Mammary epithelial cell (primary cell): ENCODE data around the gene ENKD1.

Experiments
- EZH2 ChIP-seq: IDR thresholded peaks from 2 replicates; pipeline ENCODE4 v1.6.1; 2012; ENCODE audit warnings: low read length, inconsistent platforms, borderline replicate concordance
- TF ChIP-seq, protein P1 (sequence below), 2 donors: IDR thresholded peaks in 1 of 2; conservative IDR thresholded peaks in 1 of 2; 2 replicates each; pipeline ENCODE4 v1.5.1; 2011 to 2012; ENCODE audit warnings: inconsistent platforms in 2 of 2, low read length in 2 of 2, mild to moderate bottlenecking in 2 of 2, control low read depth in 1 of 2, low read depth in 1 of 2; ENCODE audit not compliant: insufficient read depth in 1 of 2; ENCODE audit errors: extremely low read depth in 1 of 2

DNA sequence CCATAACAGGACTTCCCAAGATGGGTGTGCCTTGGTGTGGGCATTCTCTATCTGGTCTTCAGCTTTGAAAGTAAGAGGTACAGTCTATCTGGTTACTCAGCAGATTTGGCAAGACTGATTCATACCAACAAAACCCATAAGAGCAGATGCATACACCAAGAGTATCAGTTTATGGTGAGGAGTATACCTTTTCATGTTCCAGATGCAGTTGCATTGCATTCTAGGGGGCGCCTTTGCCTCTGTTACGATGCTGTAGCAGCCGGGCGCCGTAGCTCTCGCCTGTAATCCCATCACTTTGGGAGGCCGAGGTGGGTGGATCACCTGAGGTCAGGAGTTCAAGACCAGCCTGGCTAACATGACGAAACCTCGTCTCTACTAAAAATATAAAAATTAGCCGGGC, 52.7 kb downstream of the ENKD1 start:
- TF ChIP-seq, protein P1, sequence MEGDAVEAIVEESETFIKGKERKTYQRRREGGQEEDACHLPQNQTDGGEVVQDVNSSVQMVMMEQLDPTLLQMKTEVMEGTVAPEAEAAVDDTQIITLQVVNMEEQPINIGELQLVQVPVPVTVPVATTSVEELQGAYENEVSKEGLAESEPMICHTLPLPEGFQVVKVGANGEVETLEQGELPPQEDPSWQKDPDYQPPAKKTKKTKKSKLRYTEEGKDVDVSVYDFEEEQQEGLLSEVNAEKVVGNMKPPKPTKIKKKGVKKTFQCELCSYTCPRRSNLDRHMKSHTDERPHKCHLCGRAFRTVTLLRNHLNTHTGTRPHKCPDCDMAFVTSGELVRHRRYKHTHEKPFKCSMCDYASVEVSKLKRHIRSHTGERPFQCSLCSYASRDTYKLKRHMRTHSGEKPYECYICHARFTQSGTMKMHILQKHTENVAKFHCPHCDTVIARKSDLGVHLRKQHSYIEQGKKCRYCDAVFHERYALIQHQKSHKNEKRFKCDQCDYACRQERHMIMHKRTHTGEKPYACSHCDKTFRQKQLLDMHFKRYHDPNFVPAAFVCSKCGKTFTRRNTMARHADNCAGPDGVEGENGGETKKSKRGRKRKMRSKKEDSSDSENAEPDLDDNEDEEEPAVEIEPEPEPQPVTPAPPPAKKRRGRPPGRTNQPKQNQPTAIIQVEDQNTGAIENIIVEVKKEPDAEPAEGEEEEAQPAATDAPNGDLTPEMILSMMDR (conservative IDR thresholded peaks at IDR 0.05 in 1 of 2, IDR thresholded peaks at IDR 0.05 in 1 of 2; ENCODE audit: extremely low read depth in 1 of 2, insufficient read depth in 1 of 2, low read depth in 1 of 2, low read length in 2 of 2) = peak in 1 of 2 donors; percentile 14
- no peak for TF ChIP-seq EZH2
